Right cardiac atrium (tissue), 5 donors: Measurements from ENCODE around the gene PTTG1IP. TPM values are rescaled to one million over a fixed set of nuclear protein-coding genes. Genes with fewer than 3 reads are reported as not detected.

Experiments
- ATAC-seq, 2 donors: fragments of 200-7000 bp; cut with Tn5 transposase; one replicate each; pipeline versions ENCODE4 v1.8.0 to v1.9.1; 2020; ENCODE audit warnings: moderate library complexity in 2 of 2, mild to moderate bottlenecking in 1 of 2
- DNase-seq, 3 donors: peaks; one replicate each; pipeline ENCODE4 v3.0.0-alpha.2; 2020
- H3K27ac ChIP-seq: one replicate; pipeline ENCODE4 v1.5.1; 2013; ENCODE audit warnings: mild to moderate bottlenecking, low read length, control low read depth, moderate library complexity
- H3K27me3 ChIP-seq: one replicate; pipeline ENCODE4 v1.6.1; 2013; ENCODE audit not compliant: control insufficient read depth, insufficient read depth
- H3K4me1 ChIP-seq: one replicate; pipeline ENCODE4 v1.6.1; 2013; ENCODE audit warnings: low read length; ENCODE audit not compliant: control insufficient read depth, insufficient read depth
- H3K4me3 ChIP-seq: one replicate; pipeline ENCODE4 v1.5.1; 2013; ENCODE audit warnings: low read length, control low read depth
- H3K9me3 ChIP-seq: one replicate; pipeline ENCODE4 v1.6.1; 2013; ENCODE audit warnings: low read length; ENCODE audit not compliant: control insufficient read depth
- WGBS: extraction: QIAGEN DNeasy Blood & Tissue Kit; methylation state at CpG from one replicate; pipeline ENCODE4 v1.1.7; 2013; 5-methylcytosine and 5-hydroxymethylcytosine counted together
- intact Hi-C, 4 donors: fragments of 100-400 bp; cut with DNase I; formaldehyde crosslinking; loops; one replicate each; pipeline versions ENCODE4 v1.11.0 to v1.14.0; 2022 to 2023
- polyA plus RNA-seq: library from polyadenylated mRNA; stranded (reverse); fragments of 200-250 nt; gene quantifications from one replicate; pipeline ENCODE4 v1.2.3, GENCODE V29; 2013
- total RNA-seq, 4 donors: library from RNA; stranded (reverse); fragmentation: NEBNext Ultra II Directional; extraction: Animal tissue kit (Norgen Biotek cat#: 25700); gene quantifications; one replicate each; pipeline ENCODE4 v1.2.1, GENCODE V29; 2021
- donor health status: healthy with polysubstance abuse.
- donor health status: DM: no; HTN: yes; CAD: no.
- donor health status: DM: no; HTN: no; CAD: no.
- donor health status: DM: no; HTN: yes; CAD: no; lungs with severe emphysema.
- donor health status: DM: yes; HTN: yes; CAD: no.

Gene PTTG1IP
- total and polyA plus RNA-seq, 5 donors, result 172 to 206 (median 195) TPM

DNA sequence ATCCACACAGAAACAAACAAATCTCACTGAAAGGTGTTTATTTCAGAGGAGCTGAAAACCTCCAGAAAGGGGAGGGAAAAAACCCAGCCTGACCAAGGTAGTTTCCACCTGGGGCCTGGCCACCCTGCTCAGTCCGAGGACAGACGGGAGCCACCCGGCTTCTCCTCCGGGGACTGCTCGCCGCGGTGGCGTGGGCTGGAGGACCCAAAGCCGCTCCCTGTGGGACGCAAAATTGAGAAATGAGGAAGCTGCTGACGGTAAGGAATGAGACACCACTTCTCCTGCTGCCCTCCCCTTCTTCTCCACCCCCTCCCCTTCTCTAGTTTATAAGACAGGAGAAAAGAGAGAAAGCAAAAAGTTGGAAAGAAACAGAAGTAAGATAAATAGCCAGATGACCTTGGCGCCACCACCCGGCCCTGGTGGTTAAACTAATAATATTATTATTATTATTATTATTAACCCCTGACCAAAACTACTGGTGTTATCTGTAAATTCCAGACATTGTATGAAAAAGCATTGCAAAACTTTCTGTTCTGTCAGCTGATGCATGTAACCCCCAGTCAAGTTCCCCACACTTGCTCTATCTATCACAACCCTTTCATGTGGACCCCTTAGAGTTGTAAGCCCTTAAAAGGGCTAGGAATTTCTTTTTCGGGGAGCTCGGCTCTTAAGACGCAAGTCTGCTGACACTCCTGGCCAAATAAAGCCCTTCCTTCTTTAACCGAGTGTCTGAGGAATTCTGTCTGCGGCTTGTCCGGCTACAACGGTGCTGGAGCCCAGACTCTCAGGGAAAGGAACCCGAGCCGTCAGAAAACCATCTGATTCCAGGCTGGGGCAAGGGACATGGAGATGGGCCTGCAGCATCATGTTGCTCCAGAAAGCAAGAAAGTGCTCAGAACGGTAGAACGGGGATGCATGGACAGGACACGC is 34.7 kb upstream of the PTTG1IP start:
- H3K4me3 ChIP-seq, result no peak overlapping the region
- H3K9me3 ChIP-seq, result no peaks in the 10 kb centered on the region
- ATAC-seq (peak in 1 of 2 donors; percentile 24), DNase-seq (peak in 2 of 3 donors; percentile 67 to 77)
- no peaks in the 10 kb centered on the region for H3K27me3 ChIP-seq
- intact Hi-C loops, result no loop called here
- H3K27ac ChIP-seq, result no peak overlapping the region
- H3K4me1 ChIP-seq, result no peaks in the 10 kb centered on the region
- 46% methylated on average over 25 of the region's 25 CpGs for WGBS

DNA sequence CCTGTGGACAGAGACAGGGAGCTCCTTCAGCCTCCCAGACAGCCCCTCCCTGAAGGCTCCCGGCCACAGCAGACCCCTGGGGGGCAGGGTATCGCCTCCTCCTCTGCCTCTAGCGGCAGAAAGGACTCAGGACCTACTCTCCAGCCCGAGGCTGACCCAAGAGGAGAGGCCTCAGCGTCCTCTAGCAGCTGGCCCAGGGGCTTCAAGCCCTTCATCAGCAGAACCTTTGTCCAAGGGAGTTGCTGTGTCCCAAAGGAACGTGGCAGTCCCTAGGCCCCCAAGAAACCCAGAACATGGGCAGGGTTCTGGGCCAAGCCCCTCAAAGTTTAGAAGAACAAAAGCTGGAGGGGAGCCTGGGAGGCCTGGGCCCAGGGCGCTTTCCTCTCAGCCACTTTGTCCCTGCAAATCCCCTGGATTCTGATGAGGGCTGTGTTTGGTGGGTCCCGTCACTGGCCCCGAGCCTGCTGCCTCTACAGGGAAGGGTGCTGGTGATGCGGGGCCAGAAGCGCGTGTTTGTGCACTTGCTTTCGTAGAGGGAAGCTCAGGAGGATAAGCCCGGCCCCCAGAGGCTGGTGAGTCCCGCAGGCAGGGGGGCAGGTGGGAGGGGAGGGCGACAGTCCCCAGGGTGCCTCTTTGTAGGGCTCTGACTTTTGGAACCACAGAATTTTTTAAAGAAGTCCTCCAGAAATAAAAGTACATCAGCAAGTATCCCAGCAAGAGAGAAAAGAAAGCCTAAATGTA is 33.9 kb upstream of the PTTG1IP start:
- Histone ChIP-seq H3K4me3 (no peak overlapping the region), H3K4me1 (no peaks in the 10 kb centered on the region), H3K27me3 (no peaks in the 10 kb centered on the region), H3K9me3 (no peaks in the 10 kb centered on the region), H3K27ac (no peak overlapping the region)
- ATAC-seq (no peak), DNase-seq (peak in 2 of 3 donors; percentile 41 to 50)
- intact Hi-C loops, result no loop called here
- WGBS, result 62% methylated on average over 16 of the region's 16 CpGs

DNA sequence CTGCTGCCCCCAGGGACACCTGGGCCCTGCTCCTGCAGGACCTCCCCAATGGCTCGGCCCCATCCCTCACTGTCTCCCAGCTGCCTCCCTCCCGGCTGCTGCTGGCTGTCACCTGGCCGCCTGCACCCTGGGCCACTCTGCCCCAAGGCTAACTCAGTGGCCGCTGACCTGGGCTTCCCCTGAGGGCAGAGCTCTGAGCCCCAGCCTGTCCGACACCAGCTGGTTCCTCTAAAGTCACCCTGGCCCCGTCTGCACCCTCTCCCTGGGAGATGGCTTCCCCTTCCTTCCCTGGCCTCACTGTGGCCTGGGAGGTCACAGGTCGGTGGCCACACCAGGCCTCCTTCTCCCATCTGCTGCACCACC is 32.2 kb upstream of the PTTG1IP start:
- no peak for ATAC-seq

GRCh38 chr21:44905016-44905727 is 31.7 kb upstream of the PTTG1IP start:
- intact Hi-C loops, result no loop called here
- ATAC-seq (no peak), DNase-seq (peak; percentile 7 to 42 (median 38))
- H3K27me3 ChIP-seq, result no peaks in the 10 kb centered on the region
- H3K27ac ChIP-seq, result no peak overlapping the region
- H3K4me3 ChIP-seq, result no peak overlapping the region
- no peaks in the 10 kb centered on the region for H3K4me1 ChIP-seq
- H3K9me3 ChIP-seq, result no peaks in the 10 kb centered on the region
- 86% methylated on average over 22 of the region's 22 CpGs for WGBS

More for the DNA sequence above, 32.2 kb upstream of the PTTG1IP start:
- Histone ChIP-seq H3K27ac (no peak overlapping the region), H3K9me3 (no peaks in the 10 kb centered on the region), H3K4me3 (no peak overlapping the region), H3K27me3 (no peaks in the 10 kb centered on the region), H3K4me1 (no peaks in the 10 kb centered on the region)
- intact Hi-C loops, result no loop called here
- DNase-seq, result peak in 2 of 3 donors; percentile 40 to 65
- 74% methylated on average over 7 of the region's 7 CpGs for WGBS

DNA sequence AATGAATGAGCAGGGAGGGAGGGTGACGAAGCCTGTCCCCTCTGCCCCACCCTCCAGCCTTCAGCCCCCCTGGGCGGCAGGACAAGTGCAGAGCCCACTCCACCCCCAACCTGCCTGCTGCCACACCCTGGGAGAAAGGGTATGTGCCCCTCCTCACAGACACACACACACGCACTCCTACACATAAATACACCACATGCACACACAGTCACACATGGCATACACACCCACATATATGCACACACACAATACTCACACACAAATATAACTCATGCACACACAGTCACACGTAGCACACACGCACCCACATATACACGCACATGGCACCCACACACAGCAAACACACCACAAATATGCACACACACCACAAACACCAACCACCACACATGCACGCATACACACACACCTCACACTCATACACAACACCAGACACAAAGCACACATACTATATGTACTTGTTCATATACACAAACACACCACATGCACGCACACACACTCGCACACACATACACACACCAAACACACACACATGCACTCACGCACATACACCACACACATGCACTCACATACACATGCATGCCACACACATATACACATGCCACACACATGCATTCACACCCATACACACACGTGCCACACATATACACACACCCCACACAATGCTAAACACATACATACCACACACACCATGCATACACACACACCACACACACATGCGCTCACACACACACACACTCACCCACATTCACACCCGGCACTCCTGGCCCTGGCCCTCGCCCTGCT is 30.8 kb upstream of the PTTG1IP start:
- Histone ChIP-seq H3K9me3 (no peaks in the 10 kb centered on the region), H3K27ac (no peak overlapping the region), H3K4me1 (no peaks in the 10 kb centered on the region), H3K4me3 (no peak overlapping the region), H3K27me3 (no peaks in the 10 kb centered on the region)
- ATAC-seq (no peak), DNase-seq (no peak)
- intact Hi-C loops, result no loop called here
- WGBS, result 92% methylated on average over 14 of the region's 14 CpGs

GRCh38 chr21:44903689-44904088 is 30.2 kb upstream of the PTTG1IP start:
- no peak overlapping the region for H3K27ac ChIP-seq
- ATAC-seq (no peak), DNase-seq (peak in 2 of 3 donors; percentile 34 to 36)
- no peaks in the 10 kb centered on the region for H3K27me3 ChIP-seq
- no peaks in the 10 kb centered on the region for H3K9me3 ChIP-seq
- H3K4me1 ChIP-seq, result no peaks in the 10 kb centered on the region
- intact Hi-C loops, result no loop called here
- no peak overlapping the region for H3K4me3 ChIP-seq
- 82% methylated on average over 22 of the region's 22 CpGs for WGBS

DNA sequence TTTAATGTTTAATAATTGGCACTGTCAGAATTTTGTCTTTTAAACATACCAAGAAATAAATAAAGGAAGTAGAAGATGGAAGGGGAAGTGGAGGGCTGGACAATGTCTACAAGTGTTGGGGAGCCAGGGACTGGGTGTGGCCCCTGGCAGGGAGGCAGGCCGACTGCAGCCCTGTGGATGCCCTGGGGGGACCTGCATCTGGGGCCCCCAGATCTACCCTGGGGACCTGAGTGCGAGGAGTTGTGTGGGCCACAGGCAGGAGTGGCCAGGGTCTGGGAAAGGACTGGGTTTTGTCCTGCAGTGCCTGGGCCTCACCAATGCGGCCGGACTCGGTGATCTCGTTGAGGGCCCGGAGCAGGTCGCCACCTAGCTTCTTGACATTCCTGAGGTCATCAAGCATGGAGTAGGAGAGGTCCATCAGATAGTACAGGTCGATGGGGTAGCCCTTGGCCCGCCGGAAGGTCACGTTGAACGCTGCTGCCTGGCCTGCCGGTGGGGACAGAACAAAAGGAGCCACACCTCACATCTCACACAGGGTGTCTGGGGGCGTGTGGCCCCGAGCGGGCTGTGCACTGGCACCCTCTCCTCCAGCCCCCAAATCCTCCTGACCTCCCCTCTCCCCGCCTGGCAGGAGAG is 29.7 kb upstream of the PTTG1IP start:
- no peaks in the 10 kb centered on the region for H3K4me1 ChIP-seq
- no peak overlapping the region for H3K4me3 ChIP-seq
- intact Hi-C loops, result no loop called here
- DNase-seq, result peak; percentile 15 to 64 (median 56)
- H3K9me3 ChIP-seq, result no peaks in the 10 kb centered on the region
- no peaks in the 10 kb centered on the region for H3K27me3 ChIP-seq
- WGBS, result 78% methylated on average over 18 of the region's 18 CpGs
- no peak overlapping the region for H3K27ac ChIP-seq
- no peak for ATAC-seq

DNA sequence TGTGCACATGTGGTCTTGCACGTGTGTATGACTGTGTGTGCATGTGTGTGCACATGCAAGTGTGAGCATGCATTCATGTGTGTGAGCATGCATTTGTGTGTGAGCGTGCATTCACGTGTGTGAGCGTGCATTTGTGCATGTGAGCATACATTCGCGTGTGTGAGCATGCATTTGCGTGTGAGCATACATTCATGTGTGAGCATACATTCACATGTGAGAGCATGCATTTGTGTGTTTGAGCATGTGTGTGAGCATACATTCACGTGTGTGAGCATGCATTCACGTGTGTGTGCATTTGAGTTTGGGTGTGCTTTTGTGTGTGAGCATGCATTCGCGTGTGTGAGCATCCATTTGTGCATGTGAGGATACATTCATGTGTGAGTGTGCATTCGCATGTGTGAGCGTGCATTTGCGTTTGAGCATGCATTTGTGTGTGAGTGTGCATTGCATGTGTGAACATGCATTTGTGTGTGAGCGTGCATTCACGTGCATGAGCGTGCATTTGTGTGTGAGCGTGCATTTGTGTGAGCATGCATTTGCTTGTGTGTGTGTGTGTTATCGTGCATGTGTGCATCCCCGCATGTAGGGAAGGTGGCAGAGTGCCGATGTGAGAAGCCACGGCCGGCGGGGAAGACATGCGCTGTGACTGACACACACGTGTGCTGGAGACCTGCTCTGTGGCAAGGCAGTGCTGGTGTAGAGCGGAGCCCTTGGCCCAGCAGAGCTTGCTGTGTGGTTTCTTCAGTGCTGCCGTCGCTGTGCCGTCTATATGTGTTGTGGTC is 29.0 kb upstream of the PTTG1IP start:
- no peak for ATAC-seq
- no peak overlapping the region for H3K4me3 ChIP-seq
- H3K27me3 ChIP-seq, result no peaks in the 10 kb centered on the region
- 91% methylated on average over 30 of the region's 30 CpGs for WGBS
- H3K27ac ChIP-seq, result no peak overlapping the region
- no peaks in the 10 kb centered on the region for H3K9me3 ChIP-seq
- intact Hi-C loops, result no loop called here
- no peaks in the 10 kb centered on the region for H3K4me1 ChIP-seq
- DNase-seq, result peak; percentile 6 to 39 (median 21)

DNA sequence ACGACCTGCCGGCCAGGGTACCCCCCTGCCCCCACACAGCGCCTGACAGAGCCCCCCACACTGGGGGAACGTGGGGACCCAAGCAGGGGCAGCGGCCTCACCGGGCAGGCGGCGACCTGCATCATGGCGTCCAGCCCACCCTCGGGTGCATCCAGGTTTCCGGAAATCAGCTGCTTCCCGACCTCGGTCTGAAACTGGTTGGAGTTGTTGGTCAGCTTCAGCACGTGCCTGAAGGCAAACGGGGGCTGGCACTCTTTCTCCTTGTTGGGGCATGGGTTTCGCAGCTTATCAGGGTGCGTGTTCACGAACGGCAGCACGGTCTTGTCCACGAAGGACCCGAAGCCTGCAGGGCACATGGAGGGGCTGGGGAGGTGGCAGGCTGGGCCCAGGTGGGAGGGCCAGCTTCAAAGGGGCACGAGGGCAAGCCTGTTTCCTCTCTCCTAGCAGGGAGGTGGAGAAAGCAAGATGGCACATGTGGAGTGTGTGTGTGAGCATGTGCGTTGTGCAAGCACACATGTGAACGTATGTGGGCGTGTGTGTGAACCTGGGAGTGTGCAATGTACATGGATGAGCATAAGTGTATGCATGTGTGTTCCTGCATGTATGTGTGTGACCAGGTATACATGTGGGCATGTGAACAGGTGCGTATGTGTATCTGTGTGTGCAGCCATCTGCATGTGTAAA is 28.0 kb upstream of the PTTG1IP start:
- Histone ChIP-seq H3K27ac (no peak overlapping the region), H3K4me3 (no peak overlapping the region), H3K4me1 (no peaks in the 10 kb centered on the region), H3K9me3 (no peaks in the 10 kb centered on the region), H3K27me3 (no peaks in the 10 kb centered on the region)
- ATAC-seq, result no peak
- WGBS, result 80% methylated on average over 27 of the region's 27 CpGs
- peak; percentile 4 to 50 (median 34) for DNase-seq
- intact Hi-C loops, result no loop called here
